ENCODE results near the gene CDC45. TPM values are rescaled to one million over a fixed set of nuclear protein-coding genes. Genes with fewer than 3 reads are reported as not detected.

CDC45 gene
- total RNA-seq, 1 experiment from 2014 or later, result 44.6 TPM

- Mint-ChIP-seq H3K27me3 (ENCODE audit: insufficient read depth, unreplicated experiment) (no peaks in the 10 kb centered on the region), H3K4me3 (ENCODE audit: unreplicated experiment) (no peak overlapping the region), H3K4me1 (ENCODE audit: low read depth, unreplicated experiment) (peaks cover 3% of the 10 kb centered on the region), H3K9me3 (ENCODE audit: unreplicated experiment) (no peaks in the 10 kb centered on the region), H3K27ac (ENCODE audit: unreplicated experiment) (peak overlapping the region; percentile 39), H3K36me3 (ENCODE audit: insufficient read depth, unreplicated experiment) (peaks cover 52% of the 10 kb centered on the region)
- Histone ChIP-seq H3K4me1 (no peaks in the 10 kb centered on the region), H3K4me3 (ENCODE audit: low read depth, low read length) (no peak overlapping the region), H3K27me3 (replicated peaks; ENCODE audit: control insufficient read depth, insufficient read depth, low read length) (no peaks in the 10 kb centered on the region), H3K9me3 (no peaks in the 10 kb centered on the region), H3K36me3 (ENCODE audit: control insufficient read depth, insufficient read depth, low read length) (peaks cover 5% of the 10 kb centered on the region)
- POLR2A ChIA-PET, result no interaction called here
- no peak for TF ChIP-seq CTCF (IDR thresholded peaks at IDR 0.05; ENCODE audit: insufficient read depth in 1 of 2, low read depth in 1 of 2, low read length in 1 of 2, severe bottlenecking in 1 of 2, unreplicated experiment in 1 of 2)
- DNase-seq, result no peak
- no TSS peak for BruUV-seq (replicated peaks)
- intact Hi-C loops (cut with micrococcal nuclease; ENCODE audit: unreplicated experiment), result loop anchor here (10.0 kb wide), 1 partner anchor 163 kb away; no protein-coding TSS in a partner anchor
- CTCF ChIA-PET, result no interaction called here
Measured at GRCh38 chr22:19472233-19472632, 7.5 kb upstream of the CDC45 start.

GRCh38 chr22:19473578-19473977 is 6.1 kb upstream of the CDC45 start:
- Histone ChIP-seq H3K27me3 (replicated peaks; ENCODE audit: control insufficient read depth, insufficient read depth, low read length) (no peaks in the 10 kb centered on the region), H3K4me3 (ENCODE audit: low read depth, low read length) (no peak overlapping the region), H3K9me3 (no peaks in the 10 kb centered on the region), H3K4me1 (no peaks in the 10 kb centered on the region), H3K36me3 (ENCODE audit: control insufficient read depth, insufficient read depth, low read length) (peaks cover 2% of the 10 kb centered on the region)
- BruUV-seq (replicated peaks), result no TSS peak
- POLR2A ChIA-PET, result no interaction called here
- CTCF ChIA-PET, result interaction anchor here (0.6 to 2.3 kb wide), 4 partner anchors 50 to 174 kb away, joined by 3 to 10 read pairs (median 4); no protein-coding TSS in a partner anchor
- Mint-ChIP-seq H3K27me3 (ENCODE audit: insufficient read depth, unreplicated experiment) (no peaks in the 10 kb centered on the region), H3K4me1 (ENCODE audit: low read depth, unreplicated experiment) (peaks cover 14% of the 10 kb centered on the region), H3K4me3 (ENCODE audit: unreplicated experiment) (no peak overlapping the region), H3K36me3 (ENCODE audit: insufficient read depth, unreplicated experiment) (peaks cover 45% of the 10 kb centered on the region), H3K27ac (ENCODE audit: unreplicated experiment) (no peak overlapping the region), H3K9me3 (ENCODE audit: unreplicated experiment) (no peaks in the 10 kb centered on the region)
- intact Hi-C loops (cut with micrococcal nuclease; ENCODE audit: unreplicated experiment), result loop anchor here (10.0 kb wide), 1 partner anchor 161 kb away; no protein-coding TSS in a partner anchor
- peak in 1 of 2 experiments; percentile 13 for DNase-seq
- TF ChIP-seq CTCF (IDR thresholded peaks at IDR 0.05; ENCODE audit: insufficient read depth in 1 of 2, low read depth in 1 of 2, low read length in 1 of 2, severe bottlenecking in 1 of 2, unreplicated experiment in 1 of 2), result no peak

DNA sequence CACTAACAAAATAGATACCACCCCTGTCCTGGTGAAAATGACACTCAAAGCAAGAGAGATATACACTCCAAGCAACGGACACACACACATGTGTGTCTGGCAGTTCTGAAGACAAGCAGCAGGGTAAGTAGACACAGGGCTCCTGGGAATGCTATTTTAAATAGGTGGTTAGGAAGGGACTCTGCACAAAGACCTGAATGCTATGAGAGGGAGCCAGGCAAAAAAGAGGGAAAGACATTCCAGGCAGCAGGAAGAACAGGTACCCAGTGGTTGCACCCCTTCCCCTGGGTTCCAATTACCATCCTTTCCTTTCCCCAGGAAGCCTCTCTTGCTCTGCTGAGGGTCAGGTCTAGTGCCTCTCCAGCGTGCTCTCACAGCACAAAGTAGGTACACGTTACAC is 3.7 kb upstream of the CDC45 start:
- H3K9me3 Mint-ChIP-seq (ENCODE audit: unreplicated experiment), result no peaks in the 10 kb centered on the region
- BruUV-seq (replicated peaks), result no TSS peak
- H3K27me3 Mint-ChIP-seq (ENCODE audit: insufficient read depth, unreplicated experiment), result no peaks in the 10 kb centered on the region
- H3K4me3 Mint-ChIP-seq (ENCODE audit: unreplicated experiment), result no peak overlapping the region
- ChIA-PET CTCF (no interaction called here), POLR2A (no interaction called here)
- peaks cover 23% of the 10 kb centered on the region for H3K4me1 Mint-ChIP-seq (ENCODE audit: low read depth, unreplicated experiment)
- Histone ChIP-seq H3K9me3 (no peaks in the 10 kb centered on the region), H3K36me3 (ENCODE audit: control insufficient read depth, insufficient read depth, low read length) (no peaks in the 10 kb centered on the region; the same call in none of the 2 replicates), H3K27me3 (replicated peaks; ENCODE audit: control insufficient read depth, insufficient read depth, low read length) (no peaks in the 10 kb centered on the region), H3K4me3 (ENCODE audit: low read depth, low read length) (no peak overlapping the region), H3K4me1 (peaks cover 5% of the 10 kb centered on the region; the same call in 1 of the 2 replicates)
- DNase-seq, result no peak
- H3K36me3 Mint-ChIP-seq (ENCODE audit: insufficient read depth, unreplicated experiment), result peaks cover 54% of the 10 kb centered on the region
- intact Hi-C loops (cut with micrococcal nuclease; ENCODE audit: unreplicated experiment), result loop anchor here (5.0 to 10.0 kb wide), 2 partner anchors 159 to 299 kb away; partner anchors contain the start of gene SLC25A1
- TF ChIP-seq CTCF (IDR thresholded peaks at IDR 0.05; ENCODE audit: insufficient read depth in 1 of 2, low read depth in 1 of 2, low read length in 1 of 2, severe bottlenecking in 1 of 2, unreplicated experiment in 1 of 2), result no peak
- no peak overlapping the region for H3K27ac Mint-ChIP-seq (ENCODE audit: unreplicated experiment)
